Measurements from ENCODE around the gene TMEM80.
A peak's percentile ranks its signal among the peaks of the same experiment; 100 is the strongest.

TMEM80 gene

DNA sequence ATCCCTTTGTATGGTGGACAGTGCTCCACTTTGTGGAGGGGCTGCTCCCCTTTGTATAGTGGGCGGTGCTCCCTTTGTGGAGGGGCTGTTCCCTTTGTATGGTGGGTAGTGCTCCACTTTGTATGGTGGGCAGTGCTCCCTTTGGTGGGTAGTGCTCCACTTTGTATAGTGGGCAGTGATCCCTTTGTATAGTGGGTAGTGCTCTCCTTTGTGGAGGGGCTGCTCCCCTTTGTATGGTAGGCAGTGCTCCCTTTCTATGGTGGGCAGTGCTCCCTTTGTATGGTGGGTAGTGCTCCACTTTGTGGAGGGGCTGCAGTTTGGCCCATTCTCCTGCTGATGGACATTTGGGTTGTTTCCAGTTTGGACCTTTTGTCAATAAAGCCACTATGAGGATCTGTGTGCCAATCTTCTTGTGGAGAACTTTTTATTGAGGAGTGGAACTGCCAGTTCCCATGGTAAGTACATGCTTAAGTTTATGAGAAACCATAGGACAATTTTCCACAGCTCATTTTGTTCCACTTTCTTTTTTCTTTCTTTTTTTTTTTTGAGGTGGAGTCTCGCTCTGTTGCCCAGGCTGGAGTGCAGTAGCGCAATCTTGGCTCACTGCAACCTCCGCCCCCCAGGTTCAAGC, 47.1 kb downstream of the TMEM80 start:
- no peak for DNase-seq (ENCODE audit: low read depth in 3 of 3)

DNA sequence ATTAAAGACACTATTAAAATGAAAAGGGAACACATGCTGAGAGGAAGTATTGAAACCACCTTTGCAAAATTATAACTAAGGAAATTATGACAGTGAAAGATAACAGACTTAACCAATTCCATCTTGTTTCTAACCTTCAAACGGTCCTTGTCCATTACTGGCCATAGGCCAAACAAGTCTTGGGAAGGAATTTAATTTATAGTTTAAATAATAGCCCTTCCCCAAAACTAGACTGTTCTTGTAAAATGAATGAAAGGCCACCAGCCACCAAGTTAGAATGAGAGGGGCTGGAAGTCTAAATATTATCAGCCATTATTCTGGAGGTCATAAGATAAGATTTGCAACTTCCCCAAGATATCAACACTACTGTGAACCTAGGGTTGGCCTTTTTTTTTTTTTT, 49.8 kb downstream of the TMEM80 start:
- DNase-seq (ENCODE audit: low read depth in 3 of 3) = no peak

DNA sequence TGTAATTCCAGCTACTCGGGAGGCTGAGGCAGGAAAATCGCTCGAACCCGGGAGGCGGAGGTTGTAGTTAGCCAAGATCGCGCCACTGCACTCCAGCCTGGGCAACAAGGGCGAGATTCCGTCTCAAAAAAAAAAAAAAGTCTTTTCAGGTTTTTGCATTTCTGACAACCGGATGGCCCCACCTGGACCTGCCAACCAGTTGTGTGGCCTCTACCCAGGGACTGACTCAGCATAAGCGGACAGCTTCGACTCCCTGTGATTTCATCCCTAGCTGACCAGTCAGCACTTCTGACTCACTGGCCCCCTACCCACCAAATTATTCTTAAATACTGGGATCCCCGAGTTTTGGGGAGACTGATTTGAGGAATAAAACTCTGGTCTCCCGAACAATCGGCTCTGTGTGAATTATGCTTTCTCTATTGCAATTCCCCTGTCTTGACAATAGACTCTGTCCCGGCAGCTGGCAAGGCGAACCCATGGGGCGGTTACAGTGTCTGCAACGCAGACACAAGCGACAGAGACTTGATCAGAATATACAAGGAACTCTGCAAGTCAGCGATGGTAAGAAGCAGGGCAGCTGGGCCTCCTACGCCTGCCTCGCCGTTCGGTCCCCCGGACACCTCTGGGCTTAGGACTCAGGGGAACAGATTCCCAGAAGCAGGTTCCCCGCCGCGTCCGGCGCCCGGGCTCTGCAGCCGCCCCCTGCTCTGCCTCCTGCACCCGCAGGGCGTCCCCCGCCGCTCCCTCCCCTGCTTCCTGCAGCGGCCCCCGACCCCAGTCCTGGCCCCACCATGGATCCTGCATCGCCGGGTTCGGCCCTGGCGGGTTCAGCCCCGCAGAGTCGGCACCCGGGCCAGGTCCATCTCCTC, 50.9 kb downstream of the TMEM80 start:
- no peak for DNase-seq (ENCODE audit: low read depth in 3 of 3)

DNA sequence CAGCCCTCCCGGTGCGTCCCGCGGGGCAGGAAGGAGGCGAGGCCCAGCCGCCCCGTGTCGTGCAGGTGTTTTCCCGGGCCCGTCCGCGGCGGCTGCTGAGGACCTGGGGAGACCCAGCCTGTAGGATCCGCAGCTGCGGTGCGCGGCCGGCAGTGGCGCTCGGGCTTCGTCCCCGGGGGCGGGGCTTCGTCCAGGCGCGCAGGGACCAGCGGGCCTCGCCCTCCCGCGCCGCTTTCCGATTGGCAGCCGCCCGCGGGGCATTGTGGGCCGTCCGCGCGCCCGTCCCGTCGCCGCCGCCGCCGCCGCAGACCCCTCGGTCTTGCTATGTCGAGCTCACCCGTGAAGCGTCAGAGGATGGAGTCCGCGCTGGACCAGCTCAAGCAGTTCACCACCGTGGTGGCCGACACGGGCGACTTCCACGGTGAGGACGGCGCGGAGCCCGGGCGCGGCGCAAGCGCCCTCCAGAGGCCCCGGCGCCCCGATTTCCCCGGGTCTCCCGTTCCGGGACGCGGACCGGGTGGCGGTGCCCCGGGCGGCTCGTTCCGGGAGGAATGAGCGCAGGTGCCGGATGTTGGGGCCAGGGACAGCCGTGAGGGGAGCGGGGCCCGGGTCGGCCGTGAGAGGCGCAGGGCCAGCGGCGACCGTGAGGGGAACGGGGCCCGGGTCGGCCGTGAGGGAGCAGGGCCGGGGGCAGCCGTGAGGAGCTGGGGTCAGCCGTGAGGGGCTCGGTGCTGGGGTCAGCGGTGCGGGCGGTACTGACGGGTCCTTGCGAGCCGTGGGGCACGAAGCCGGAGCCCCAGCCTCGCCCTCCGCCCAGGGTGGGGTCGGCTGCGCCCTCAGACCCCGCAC, 51.8 kb downstream of the TMEM80 start, which contains the start of gene TALDO1:
TALDO1 (plus strand) TSS at position 307 of the 849 bp plus-strand sequence; CDS start at position 325, 18 bp downstream.
- DNase-seq (ENCODE audit: low read depth in 3 of 3) = peak; percentile 63 to 92 (median 73)

GRCh38 chr11:748007-748359, 52.4 kb downstream of the TMEM80 start:
- DNase-seq (ENCODE audit: low read depth in 3 of 3) = no peak

GRCh38 chr11:749731-750130, 54.1 kb downstream of the TMEM80 start:
- no peak for DNase-seq (ENCODE audit: low read depth in 3 of 3)
